ENCODE measurements around the gene NUBP1.

NUBP1 gene

GRCh38 chr16:10752843-10753523, 9.3 kb downstream of the NUBP1 start:
- no peak overlapping the region for H2BK5ac ChIP-seq (ENCODE audit: low read length)
- no peaks in the 10 kb centered on the region for H3K4me1 ChIP-seq (ENCODE audit: control insufficient read depth, low read depth, low read length)
- H3K18ac ChIP-seq (ENCODE audit: low read length) = no peak overlapping the region
- H4K8ac ChIP-seq (ENCODE audit: low read depth, low read length) = no peak overlapping the region
- no peak overlapping the region for H3K27ac ChIP-seq (ENCODE audit: low read depth, low read length)
- peaks cover 1% of the 10 kb centered on the region for H3K36me3 ChIP-seq (ENCODE audit: control insufficient read depth, insufficient read depth, low read length)
- H3K56ac ChIP-seq (ENCODE audit: low read length) = no peak overlapping the region
- no peak overlapping the region for H3K9ac ChIP-seq (ENCODE audit: low read length)
- no peaks in the 10 kb centered on the region for H3K79me2 ChIP-seq (ENCODE audit: control insufficient read depth, insufficient read depth, low read length)
- H3K23ac ChIP-seq (ENCODE audit: low read length) = no peak overlapping the region
- H4K5ac ChIP-seq (ENCODE audit: low read length) = no peak overlapping the region
- no peaks in the 10 kb centered on the region for H3K79me1 ChIP-seq (ENCODE audit: low read length)
- H2AK5ac ChIP-seq (ENCODE audit: low read length) = no peak overlapping the region
- no peak overlapping the region for H3K4me3 ChIP-seq (ENCODE audit: low read length)
- no peak overlapping the region for H3K4ac ChIP-seq (ENCODE audit: low read depth, low read length)
- no peak overlapping the region for H2BK15ac ChIP-seq (replicated peaks; ENCODE audit: low read depth)
- no peak overlapping the region for H2BK120ac ChIP-seq (ENCODE audit: low read depth, low read length)
- DNase-seq = no peak
- no peaks in the 10 kb centered on the region for H3K27me3 ChIP-seq (ENCODE audit: insufficient read depth, low read length, poor library complexity)
- no CpG with 5 or more reads among the region's 10 CpGs for WGBS (ENCODE audit: extremely low coverage, insufficient coverage, low lambda C conversion rate)
- H3K4me2 ChIP-seq (ENCODE audit: low read length) = no peak overlapping the region

GRCh38 chr16:10753670-10754069, 10.0 kb downstream of the NUBP1 start:
- H3K79me2 ChIP-seq (ENCODE audit: control insufficient read depth, insufficient read depth, low read length) = no peaks in the 10 kb centered on the region
- H3K23ac ChIP-seq (ENCODE audit: low read length) = no peak overlapping the region
- H3K4ac ChIP-seq (ENCODE audit: low read depth, low read length) = no peak overlapping the region
- no peak overlapping the region for H3K4me2 ChIP-seq (ENCODE audit: low read length)
- no peak overlapping the region for H4K8ac ChIP-seq (ENCODE audit: low read depth, low read length)
- peaks cover 1% of the 10 kb centered on the region for H3K36me3 ChIP-seq (ENCODE audit: control insufficient read depth, insufficient read depth, low read length)
- no peak overlapping the region for H3K18ac ChIP-seq (ENCODE audit: low read length)
- H2BK15ac ChIP-seq (replicated peaks; ENCODE audit: low read depth) = no peak overlapping the region
- no peak overlapping the region for H4K5ac ChIP-seq (ENCODE audit: low read length)
- no CpG with 5 or more reads among the region's 7 CpGs for WGBS (ENCODE audit: extremely low coverage, insufficient coverage, low lambda C conversion rate)
- no peak overlapping the region for H2AK5ac ChIP-seq (ENCODE audit: low read length)
- no peak for DNase-seq
- no peaks in the 10 kb centered on the region for H3K79me1 ChIP-seq (ENCODE audit: low read length)
- H2BK120ac ChIP-seq (ENCODE audit: low read depth, low read length) = no peak overlapping the region
- H3K4me3 ChIP-seq (ENCODE audit: low read length) = no peak overlapping the region
- no peak overlapping the region for H3K27ac ChIP-seq (ENCODE audit: low read depth, low read length)
- H3K4me1 ChIP-seq (ENCODE audit: control insufficient read depth, low read depth, low read length) = no peaks in the 10 kb centered on the region
- H2BK5ac ChIP-seq (ENCODE audit: low read length) = no peak overlapping the region
- no peak overlapping the region for H3K56ac ChIP-seq (ENCODE audit: low read length)
- no peak overlapping the region for H3K9ac ChIP-seq (ENCODE audit: low read length)
- no peaks in the 10 kb centered on the region for H3K27me3 ChIP-seq (ENCODE audit: insufficient read depth, low read length, poor library complexity)

GRCh38 chr16:10754941-10755340, 11.3 kb downstream of the NUBP1 start:
- no CpG with 5 or more reads among the region's 4 CpGs for WGBS (ENCODE audit: extremely low coverage, insufficient coverage, low lambda C conversion rate)
- Histone ChIP-seq H3K4me1 (ENCODE audit: control insufficient read depth, low read depth, low read length) (no peaks in the 10 kb centered on the region), H3K18ac (ENCODE audit: low read length) (no peak overlapping the region)

DNA sequence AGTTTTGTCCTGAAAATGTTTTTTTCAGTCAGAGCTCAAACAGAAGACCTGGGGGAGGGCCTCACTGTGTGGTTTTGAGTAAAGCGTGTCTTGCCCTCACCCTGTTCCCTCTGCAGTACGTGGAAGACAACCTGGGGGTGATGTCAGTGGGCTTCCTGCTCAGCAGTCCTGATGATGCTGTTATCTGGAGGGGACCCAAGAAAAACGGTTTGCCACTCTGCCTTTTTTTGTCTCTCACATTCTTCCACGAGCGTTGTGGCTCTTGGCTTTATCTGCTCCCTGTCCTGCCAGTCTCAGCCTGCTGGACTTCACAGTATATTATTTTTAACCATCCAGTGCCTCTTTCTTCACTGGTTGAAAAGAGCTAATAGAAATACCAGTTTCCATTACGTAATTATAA, 12.9 kb downstream of the NUBP1 start:
- Histone ChIP-seq H3K27ac (ENCODE audit: low read depth, low read length) (no peak overlapping the region), H3K18ac (ENCODE audit: low read length) (no peak overlapping the region), H3K4me1 (ENCODE audit: control insufficient read depth, low read depth, low read length) (no peaks in the 10 kb centered on the region), H4K8ac (ENCODE audit: low read depth, low read length) (no peak overlapping the region), H2BK15ac (replicated peaks; ENCODE audit: low read depth) (no peak overlapping the region), H2BK120ac (ENCODE audit: low read depth, low read length) (no peak overlapping the region), H3K23ac (ENCODE audit: low read length) (no peak overlapping the region), H3K4me3 (ENCODE audit: low read length) (no peak overlapping the region), H2BK5ac (ENCODE audit: low read length) (no peak overlapping the region), H3K79me2 (ENCODE audit: control insufficient read depth, insufficient read depth, low read length) (no peaks in the 10 kb centered on the region), H3K56ac (ENCODE audit: low read length) (no peak overlapping the region), H3K79me1 (ENCODE audit: low read length) (no peaks in the 10 kb centered on the region), H3K4ac (ENCODE audit: low read depth, low read length) (no peak overlapping the region), H3K9ac (ENCODE audit: low read length) (no peak overlapping the region), H3K27me3 (ENCODE audit: insufficient read depth, low read length, poor library complexity) (no peaks in the 10 kb centered on the region), H2AK5ac (ENCODE audit: low read length) (no peak overlapping the region), H3K4me2 (ENCODE audit: low read length) (no peak overlapping the region), H3K36me3 (ENCODE audit: control insufficient read depth, insufficient read depth, low read length) (peaks cover 3% of the 10 kb centered on the region), H4K5ac (ENCODE audit: low read length) (no peak overlapping the region)
- no peak for DNase-seq
- no CpG with 5 or more reads among the region's 6 CpGs for WGBS (ENCODE audit: extremely low coverage, insufficient coverage, low lambda C conversion rate)

More at GRCh38 chr16:10754941-10755340, 11.3 kb downstream of the NUBP1 start:
- Histone ChIP-seq H2AK5ac (ENCODE audit: low read length) (no peak overlapping the region), H3K4me3 (ENCODE audit: low read length) (no peak overlapping the region), H3K79me1 (ENCODE audit: low read length) (no peaks in the 10 kb centered on the region), H3K23ac (ENCODE audit: low read length) (no peak overlapping the region), H3K56ac (ENCODE audit: low read length) (no peak overlapping the region), H4K8ac (ENCODE audit: low read depth, low read length) (no peak overlapping the region), H2BK120ac (ENCODE audit: low read depth, low read length) (no peak overlapping the region), H3K36me3 (ENCODE audit: control insufficient read depth, insufficient read depth, low read length) (peaks cover 3% of the 10 kb centered on the region), H3K4me2 (ENCODE audit: low read length) (no peak overlapping the region), H3K9ac (ENCODE audit: low read length) (no peak overlapping the region), H2BK5ac (ENCODE audit: low read length) (no peak overlapping the region), H2BK15ac (replicated peaks; ENCODE audit: low read depth) (no peak overlapping the region), H4K5ac (ENCODE audit: low read length) (no peak overlapping the region), H3K79me2 (ENCODE audit: control insufficient read depth, insufficient read depth, low read length) (no peaks in the 10 kb centered on the region), H3K27me3 (ENCODE audit: insufficient read depth, low read length, poor library complexity) (no peaks in the 10 kb centered on the region), H3K27ac (ENCODE audit: low read depth, low read length) (no peak overlapping the region), H3K4ac (ENCODE audit: low read depth, low read length) (no peak overlapping the region)
- no peak for DNase-seq

DNA sequence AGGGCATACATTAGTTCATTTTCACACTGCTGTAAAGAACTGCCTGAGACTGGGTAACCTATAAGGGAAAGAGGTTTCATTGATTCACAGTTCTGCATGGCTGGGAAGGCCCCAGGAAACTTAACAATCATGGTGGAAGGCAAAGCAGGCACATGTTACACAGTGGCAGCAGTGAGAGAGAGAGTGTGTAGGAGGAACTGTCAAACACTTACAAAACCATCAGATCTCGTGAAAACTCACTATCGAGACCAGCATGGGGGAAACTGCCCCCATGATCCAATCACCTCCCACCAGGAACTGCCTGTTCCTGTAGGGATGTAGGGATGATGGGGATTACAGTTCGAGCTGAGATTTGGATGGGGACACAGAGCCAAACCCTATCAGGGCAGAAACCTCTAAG, 17.2 kb downstream of the NUBP1 start:
- no peak overlapping the region for H3K23ac ChIP-seq (ENCODE audit: low read length)
- H3K9ac ChIP-seq (ENCODE audit: low read length) = no peak overlapping the region
- H3K4ac ChIP-seq (ENCODE audit: low read depth, low read length) = no peak overlapping the region
- no peak overlapping the region for H2BK120ac ChIP-seq (ENCODE audit: low read depth, low read length)
- no peak overlapping the region for H4K5ac ChIP-seq (ENCODE audit: low read length)
- H3K79me2 ChIP-seq (ENCODE audit: control insufficient read depth, insufficient read depth, low read length) = no peaks in the 10 kb centered on the region
- DNase-seq = no peak
- H3K18ac ChIP-seq (ENCODE audit: low read length) = no peak overlapping the region
- no peak overlapping the region for H3K4me2 ChIP-seq (ENCODE audit: low read length)
- no peak overlapping the region for H2BK5ac ChIP-seq (ENCODE audit: low read length)
- H3K27me3 ChIP-seq (ENCODE audit: insufficient read depth, low read length, poor library complexity) = no peaks in the 10 kb centered on the region
- H3K4me3 ChIP-seq (ENCODE audit: low read length) = no peak overlapping the region
- H3K4me1 ChIP-seq (ENCODE audit: control insufficient read depth, low read depth, low read length) = no peaks in the 10 kb centered on the region
- H2AK5ac ChIP-seq (ENCODE audit: low read length) = no peak overlapping the region
- H4K8ac ChIP-seq (ENCODE audit: low read depth, low read length) = no peak overlapping the region
- H2BK15ac ChIP-seq (replicated peaks; ENCODE audit: low read depth) = no peak overlapping the region
- no peak overlapping the region for H3K27ac ChIP-seq (ENCODE audit: low read depth, low read length)
- WGBS (ENCODE audit: extremely low coverage, insufficient coverage, low lambda C conversion rate) = no CpG with 5 or more reads among the region's 3 CpGs
- H3K56ac ChIP-seq (ENCODE audit: low read length) = no peak overlapping the region
- H3K36me3 ChIP-seq (ENCODE audit: control insufficient read depth, insufficient read depth, low read length) = peaks cover 4% of the 10 kb centered on the region
- no peaks in the 10 kb centered on the region for H3K79me1 ChIP-seq (ENCODE audit: low read length)

DNA sequence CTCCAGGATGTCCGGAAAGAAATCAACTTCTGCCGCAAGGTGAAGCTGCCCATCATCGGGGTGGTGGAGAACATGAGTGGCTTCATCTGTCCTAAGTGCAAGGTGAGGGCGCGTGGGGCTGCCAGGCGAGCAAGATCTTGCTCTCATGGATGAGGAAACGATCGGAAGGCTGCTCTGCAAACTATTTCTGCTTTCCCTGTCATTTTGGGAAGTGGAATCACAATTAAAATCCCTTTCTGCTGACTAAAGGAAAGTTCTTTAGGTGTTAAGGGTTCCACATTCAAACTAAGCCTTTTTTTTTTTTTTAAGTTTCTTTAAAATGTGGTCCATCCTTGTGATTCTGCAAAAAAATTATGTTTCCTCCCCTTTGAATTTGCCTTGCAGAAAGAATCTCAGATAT, 17.7 kb downstream of the NUBP1 start:
- no peaks in the 10 kb centered on the region for H3K4me1 ChIP-seq (ENCODE audit: control insufficient read depth, low read depth, low read length)
- no peak for DNase-seq
- no peaks in the 10 kb centered on the region for H3K79me2 ChIP-seq (ENCODE audit: control insufficient read depth, insufficient read depth, low read length)
- H2BK15ac ChIP-seq (replicated peaks; ENCODE audit: low read depth) = no peak overlapping the region
- H3K18ac ChIP-seq (ENCODE audit: low read length) = no peak overlapping the region
- H3K27me3 ChIP-seq (ENCODE audit: insufficient read depth, low read length, poor library complexity) = no peaks in the 10 kb centered on the region
- H3K56ac ChIP-seq (ENCODE audit: low read length) = no peak overlapping the region
- no CpG with 5 or more reads among the region's 8 CpGs for WGBS (ENCODE audit: extremely low coverage, insufficient coverage, low lambda C conversion rate)
- no peak overlapping the region for H3K4me2 ChIP-seq (ENCODE audit: low read length)
- H3K27ac ChIP-seq (ENCODE audit: low read depth, low read length) = no peak overlapping the region
- H2BK120ac ChIP-seq (ENCODE audit: low read depth, low read length) = no peak overlapping the region
- no peak overlapping the region for H3K4ac ChIP-seq (ENCODE audit: low read depth, low read length)
- no peaks in the 10 kb centered on the region for H3K79me1 ChIP-seq (ENCODE audit: low read length)
- H3K4me3 ChIP-seq (ENCODE audit: low read length) = no peak overlapping the region
- no peak overlapping the region for H4K8ac ChIP-seq (ENCODE audit: low read depth, low read length)
- H2BK5ac ChIP-seq (ENCODE audit: low read length) = no peak overlapping the region
- H3K23ac ChIP-seq (ENCODE audit: low read length) = no peak overlapping the region
- H3K36me3 ChIP-seq (ENCODE audit: control insufficient read depth, insufficient read depth, low read length) = peaks cover 4% of the 10 kb centered on the region
- no peak overlapping the region for H4K5ac ChIP-seq (ENCODE audit: low read length)
- H3K9ac ChIP-seq (ENCODE audit: low read length) = no peak overlapping the region
- H2AK5ac ChIP-seq (ENCODE audit: low read length) = no peak overlapping the region

All from mesendoderm (in vitro differentiated cells).